Renal cortex interstitium (tissue), 11 donors: Measurements from ENCODE around the gene NFAT5. TPM values are rescaled to one million over a fixed set of nuclear protein-coding genes. Genes with fewer than 3 reads are reported as not detected.
A peak's percentile ranks its signal among the peaks of the same experiment; 100 is the strongest.
"Not testable (repeated sequence)": the region's sequence is repeated elsewhere in the genome, so short reads cannot be mapped to it uniquely, and the experiment has no call there.

ENCODE experiments used
- DNase-seq, 11 donors: peaks; one replicate each; pipeline ENCODE4 v3.0.0-alpha.2; 2013; ENCODE audit warnings: low read depth in 9 of 11, low spot score in 4 of 11; ENCODE audit errors: extremely low read depth in 1 of 11
- polyA plus RNA-seq, 3 donors: library from polyadenylated mRNA; unstranded; fragments of 120-200 nt; gene quantifications; one replicate each; pipeline ENCODE4 v1.2.1, GENCODE V29; 2013; ENCODE audit not compliant: insufficient read length in 3 of 3

NFAT5 gene
- polyA plus RNA-seq, 3 donors, result 36.5 to 64.6 (median 42.7) TPM

DNA sequence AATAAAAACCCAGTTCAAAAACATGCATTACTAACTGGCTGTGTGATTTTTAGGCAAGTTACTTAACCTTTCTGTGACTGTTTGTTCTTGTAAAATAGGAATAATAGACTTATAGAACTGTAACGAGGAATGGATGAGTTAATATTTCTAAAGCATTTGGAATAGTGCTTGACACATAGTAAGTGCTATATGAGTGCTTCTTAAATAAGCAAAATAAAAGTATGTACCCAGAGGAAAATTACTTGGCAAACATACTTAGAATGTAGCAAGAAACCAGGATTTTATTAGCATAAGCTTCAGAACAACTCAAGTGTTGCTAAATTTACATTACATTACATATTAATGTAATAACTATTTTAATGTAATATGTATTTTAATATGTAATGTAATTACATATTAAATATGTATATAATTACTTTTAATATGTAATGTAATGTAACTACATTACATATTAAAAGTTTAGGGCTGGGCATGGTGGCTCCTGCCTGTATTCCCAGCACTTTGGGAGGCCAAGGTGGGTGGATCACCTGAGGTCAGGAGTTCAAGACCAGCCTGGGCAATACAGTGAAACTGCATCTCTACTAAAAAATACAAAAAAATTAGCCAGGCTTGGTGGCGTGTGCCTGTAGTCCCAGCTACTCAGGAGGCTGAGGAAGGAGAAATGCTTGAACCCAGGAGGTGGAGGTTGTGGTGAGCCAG, 14.2 kb downstream of the NFAT5 start:
- no peak for DNase-seq

- DNase-seq, result no peak
Observed at GRCh38 chr16:69581297-69581696, 15.5 kb downstream of the NFAT5 start.

DNA sequence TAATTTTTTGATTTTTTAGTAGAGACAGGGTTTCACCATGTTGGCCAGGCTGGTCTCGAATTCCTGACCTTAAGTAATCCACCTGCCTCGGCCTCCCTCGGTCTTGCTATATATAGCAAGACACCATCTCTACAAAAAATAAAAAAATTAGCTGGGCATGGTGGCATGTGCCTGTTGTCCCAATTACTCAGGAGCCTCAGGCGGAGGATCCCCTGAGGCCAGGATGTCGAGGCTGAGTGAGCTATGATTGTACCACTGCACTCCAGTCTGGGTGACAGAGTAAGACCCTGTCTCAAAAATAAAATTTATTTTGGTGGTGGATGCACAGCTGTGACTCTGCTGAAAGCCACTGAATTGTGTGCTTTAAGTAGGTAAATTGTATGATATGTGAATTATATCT, 18.7 kb downstream of the NFAT5 start:
- not testable (repeated sequence) for DNase-seq

- DNase-seq, result no peak
Observed at GRCh38 chr16:69589434-69590269, 23.9 kb downstream of the NFAT5 start.

DNA sequence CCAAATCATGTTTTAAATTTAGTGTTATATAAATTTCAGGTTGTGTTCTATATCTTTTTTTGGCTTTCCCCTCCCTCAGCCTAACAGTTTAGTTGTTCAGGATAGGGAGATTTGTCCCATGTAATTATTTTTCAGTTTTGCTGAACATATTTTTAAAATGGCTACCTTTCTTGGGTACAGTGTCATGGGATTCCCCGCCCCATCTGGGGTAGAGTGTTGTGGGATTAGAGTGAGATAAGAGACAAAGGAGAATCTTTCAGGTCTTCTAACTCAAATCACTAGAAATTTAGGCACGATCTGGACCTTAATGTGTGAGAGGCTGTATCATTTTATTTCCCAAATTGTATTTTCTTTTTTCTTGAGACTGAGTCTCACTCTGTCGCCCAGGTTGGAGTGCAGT, 24.8 kb downstream of the NFAT5 start:
- DNase-seq, result no peak

- peak in 7 of 11 donors; percentile 6 to 39 (median 18) for DNase-seq
Observed at GRCh38 chr16:69593751-69594255, 28.0 kb downstream of the NFAT5 start.

DNA sequence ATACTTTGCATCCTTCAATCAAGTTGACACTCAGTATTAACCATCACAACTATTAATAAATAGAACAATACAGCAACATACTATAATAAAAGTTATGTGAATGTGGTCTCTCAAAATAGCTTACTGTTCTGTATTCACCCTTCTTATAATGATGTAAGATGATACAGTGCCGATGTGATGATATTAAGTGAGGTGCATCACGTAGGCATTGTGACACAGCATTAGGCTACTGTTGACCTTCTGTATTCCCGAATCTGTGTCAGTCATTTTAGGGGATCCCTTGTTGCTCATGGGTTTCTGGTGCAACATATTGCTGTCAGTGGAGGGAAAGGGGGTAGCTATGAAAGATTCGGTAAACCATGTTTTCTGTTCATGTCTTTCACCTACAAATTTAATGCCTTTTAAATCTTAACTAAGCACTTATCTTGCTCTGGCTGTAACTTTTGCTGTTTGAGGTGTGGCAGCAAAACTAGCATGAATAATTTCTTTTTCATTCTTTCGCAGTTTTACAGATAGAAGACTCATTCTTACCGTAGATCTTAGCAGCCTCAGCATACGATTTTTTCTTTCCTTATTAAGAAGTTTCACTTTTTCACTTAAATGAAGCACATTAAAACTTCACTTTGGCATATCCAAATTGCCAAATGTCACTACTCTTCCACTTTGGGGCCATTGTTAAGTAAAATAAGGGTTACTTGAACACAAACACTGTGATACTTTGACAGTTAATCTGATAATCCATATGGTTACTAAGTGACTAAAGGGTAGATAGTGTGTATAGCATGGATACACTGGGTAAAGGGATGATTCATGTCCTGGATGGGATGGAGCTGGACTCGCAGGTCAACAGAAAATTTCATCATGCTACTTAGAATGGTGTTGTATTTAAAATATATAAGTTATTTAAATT, 29.6 kb downstream of the NFAT5 start:
- no peak for DNase-seq

- DNase-seq, result no peak
Observed at GRCh38 chr16:69596801-69597200, 31.0 kb downstream of the NFAT5 start.

DNA sequence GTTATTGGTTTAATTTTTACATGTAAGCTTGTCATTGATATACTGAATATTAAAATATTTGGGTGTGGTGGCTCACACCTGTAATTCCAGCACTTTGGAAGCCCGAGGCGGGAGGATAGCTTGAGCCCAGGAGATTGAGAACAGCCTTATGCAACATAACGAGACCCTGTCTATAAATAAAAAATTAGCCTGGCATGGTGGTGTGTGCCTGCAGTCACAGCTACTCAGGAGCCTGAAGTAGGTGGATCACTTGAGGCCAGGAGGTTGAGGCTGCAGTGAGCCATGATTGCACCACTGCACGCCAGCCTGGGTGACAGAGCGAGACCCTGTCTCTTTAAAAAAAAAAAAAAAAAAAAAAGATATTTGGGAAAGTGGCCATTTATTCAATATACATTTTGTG, 32.3 kb downstream of the NFAT5 start:
- DNase-seq, result no peak

DNA sequence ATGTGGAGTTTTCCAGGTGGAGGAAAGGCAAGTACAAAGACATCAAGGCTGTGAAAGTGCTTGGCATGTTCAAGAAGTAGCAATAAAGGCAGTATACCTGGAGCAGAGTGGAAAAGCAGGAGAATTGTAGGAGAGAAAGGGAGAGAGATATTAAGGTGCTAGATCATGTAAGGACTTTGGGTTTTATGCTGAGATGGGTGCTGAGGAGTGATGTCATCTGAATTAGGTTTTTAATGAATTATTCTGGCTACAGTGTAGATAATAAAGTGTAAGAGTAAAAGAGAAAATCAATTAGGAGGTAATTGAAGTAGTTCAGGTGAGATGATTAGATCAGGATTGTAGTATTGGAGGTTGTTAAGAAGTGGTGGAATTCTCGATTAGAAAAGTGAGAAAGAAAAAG, 34.0 kb downstream of the NFAT5 start:
- DNase-seq, result no peak

DNA sequence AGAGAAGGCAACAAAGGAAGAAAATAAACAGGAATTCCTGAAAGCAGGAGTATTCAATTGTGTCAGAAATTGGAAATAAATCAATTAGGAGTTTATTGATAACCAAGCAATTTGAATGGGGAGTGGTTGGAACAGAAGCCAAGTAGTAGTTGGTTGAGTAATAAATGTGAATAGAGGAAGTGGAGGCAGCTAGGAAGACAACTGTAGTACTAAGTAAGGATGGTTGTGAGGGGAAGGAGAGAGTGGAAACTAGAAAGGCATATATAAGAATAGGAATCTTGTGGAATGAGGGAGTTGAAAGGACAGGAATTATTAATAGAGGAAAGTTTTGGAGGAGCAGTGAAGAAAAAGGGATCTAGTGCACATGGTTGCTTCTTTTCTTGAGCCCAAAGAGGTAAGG, 34.4 kb downstream of the NFAT5 start:
- DNase-seq, result no peak

GRCh38 chr16:69601250-69601649, 35.5 kb downstream of the NFAT5 start:
- no peak for DNase-seq

- DNase-seq, result no peak
Observed at GRCh38 chr16:69606985-69607384, 41.2 kb downstream of the NFAT5 start.

- no peak for DNase-seq
Observed at GRCh38 chr16:69607674-69608073, 41.9 kb downstream of the NFAT5 start.

DNA sequence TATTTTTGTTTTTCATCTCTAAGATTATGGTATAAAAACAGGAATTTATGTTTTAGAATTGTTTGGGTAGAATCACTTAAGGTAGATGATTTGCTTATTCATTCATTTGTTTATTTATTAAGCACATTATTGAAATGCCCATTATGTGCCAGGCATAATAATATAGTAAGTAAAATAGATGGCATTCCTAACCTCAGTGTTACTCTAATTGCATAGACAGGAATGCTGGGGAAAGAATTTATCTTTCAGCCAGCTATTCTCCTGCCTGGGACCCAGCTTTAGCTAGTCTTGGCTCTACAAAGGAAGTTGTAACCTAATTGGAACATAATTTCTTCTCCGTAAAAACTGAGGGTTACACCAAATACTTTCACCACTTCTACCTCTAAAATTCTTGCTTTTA, 44.6 kb downstream of the NFAT5 start:
- peak in 1 of 11 donors; percentile 2 for DNase-seq

- DNase-seq, result no peak
Observed at GRCh38 chr16:69611103-69611640, 45.4 kb downstream of the NFAT5 start.

DNA sequence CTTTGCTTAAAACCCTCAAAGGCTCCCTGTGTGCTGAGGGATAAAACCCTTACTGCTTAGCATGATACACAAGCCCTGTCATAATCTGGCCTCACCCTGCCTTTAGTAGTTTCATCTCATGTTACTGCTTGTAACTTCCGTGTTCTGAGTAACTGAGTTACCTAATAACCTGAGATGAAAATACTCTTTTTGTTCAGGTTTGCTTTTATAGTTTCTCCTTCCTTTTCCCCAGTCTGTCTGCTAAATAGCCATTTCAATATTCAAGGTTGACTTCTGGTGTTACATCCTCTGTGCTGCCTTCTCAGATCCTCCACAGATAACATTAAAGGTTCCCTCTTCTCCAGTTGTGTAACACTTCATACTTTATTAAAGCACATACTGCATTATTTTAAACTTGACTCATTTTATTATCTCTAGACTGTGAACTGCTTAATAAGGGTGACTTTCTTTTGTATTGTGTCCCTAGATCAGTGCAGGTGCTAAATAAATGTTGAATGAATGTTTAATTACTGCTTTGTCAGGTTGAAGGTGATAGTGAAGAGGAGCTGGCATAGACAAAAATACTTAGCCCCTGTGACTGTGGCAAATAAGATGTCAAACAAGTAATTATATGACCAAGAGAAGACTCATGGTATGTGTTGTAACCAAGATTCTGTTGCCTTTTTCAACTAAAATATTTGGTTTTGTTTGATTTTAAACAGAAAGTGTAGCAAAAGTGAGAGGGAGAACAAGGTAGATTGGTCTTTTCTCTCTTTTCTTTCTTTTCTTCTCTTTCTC, 47.8 kb downstream of the NFAT5 start:
- DNase-seq, result peak in 1 of 11 donors; percentile 4

GRCh38 chr16:69615528-69615927, 49.8 kb downstream of the NFAT5 start:
- no peak for DNase-seq
